Lower leg skin (tissue), 4 donors: ENCODE data around the gene ORC1. TPM values are rescaled to one million over a fixed set of nuclear protein-coding genes. Genes with fewer than 3 reads are reported as not detected.

ENCODE experiments used
- DNase-seq, 2 donors: peaks; one replicate each; pipeline ENCODE4 v3.0.0-alpha.2; 2019; ENCODE audit warnings: low spot score in 2 of 2
- H3K4me3 ChIP-seq: fragments of 200-600 bp; sonication (generic); 2 replicates; pipeline ENCODE4 v1.5.1; 2017; ENCODE audit warnings: mild to moderate bottlenecking, low read depth; ENCODE audit not compliant: poor library complexity, severe bottlenecking
- CTCF ChIP-seq, 3 donors: fragments of 450-650 bp; IDR thresholded peaks; one replicate each; pipeline ENCODE4 v1.5.1; 2016; ENCODE audit warnings: antibody characterized with exemption in 3 of 3, mild to moderate bottlenecking in 3 of 3, moderate library complexity in 2 of 3
- POLR2A ChIP-seq, 2 donors: fragments of 450-650 bp; IDR thresholded peaks; one replicate each; pipeline ENCODE4 v1.6.1; 2016 to 2017; ENCODE audit warnings: antibody characterized with exemption in 2 of 2, mild to moderate bottlenecking in 1 of 2, moderate library complexity in 1 of 2
- WGBS, 2 donors: methylation state at CpG; one replicate each; pipeline ENCODE4 v1.1.5; 2018; 5-methylcytosine and 5-hydroxymethylcytosine counted together
- intact Hi-C: fragments of 100-400 bp; cut with DNase I; formaldehyde crosslinking; loops from one replicate; pipeline ENCODE4 v1.15.0; 2023; ENCODE audit warnings: low total_unique reads
- total RNA-seq, 4 donors: library from RNA; depleted of rRNA; stranded (reverse); fragments of >200 nt; gene quantifications; one replicate each; pipeline ENCODE4 v1.1.0, GENCODE V29; 2016

Gene ORC1
- total RNA-seq, 4 donors from 2014 or later = 0.29 to 1.3 (median 0.72) TPM

- 2 to 4% methylated on average over 8 of the region's 8 CpGs for WGBS, 2 donors
- H3K4me3 ChIP-seq = peak overlapping the region; percentile 90
- no peak for DNase-seq
- intact Hi-C loops = no loop called here
- no peak for TF ChIP-seq CTCF (IDR thresholded peaks at IDR 0.05)
- no peak for TF ChIP-seq POLR2A (IDR thresholded peaks at IDR 0.05)
Observed at GRCh38 chr1:52404975-52405338, 734 bp upstream of the ORC1 start.

DNA sequence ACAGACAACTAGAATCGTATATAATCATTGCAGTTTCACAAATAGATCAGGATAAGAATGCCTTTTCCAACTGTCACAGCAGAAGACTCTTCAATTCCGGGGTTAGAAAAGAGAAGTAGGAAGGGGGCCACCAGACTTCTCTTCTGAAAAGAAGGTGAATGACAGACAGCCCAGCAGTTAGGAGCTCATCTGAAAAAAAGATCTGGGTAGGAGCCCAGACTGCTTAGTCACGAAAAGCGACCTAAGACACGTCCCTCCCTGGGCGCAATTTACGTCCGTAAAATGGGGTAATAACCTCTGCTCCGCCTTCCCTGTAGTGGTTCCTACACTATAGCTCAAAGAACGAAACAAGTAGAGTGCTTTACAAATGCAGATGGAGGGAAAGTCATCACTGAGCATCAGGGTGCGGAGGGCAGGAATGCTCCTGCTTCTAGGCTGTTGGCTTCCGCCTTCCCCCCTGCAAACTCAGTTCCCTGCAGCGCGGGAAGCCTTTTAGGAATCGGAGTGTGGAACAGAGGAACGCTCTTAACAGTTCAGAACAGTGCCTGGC is 582 bp downstream of the ORC1 start:
- WGBS, 2 donors = 0% methylated on average over 16 of the region's 16 CpGs
- H3K4me3 ChIP-seq = peak overlapping the region; percentile 72
- no peak for DNase-seq
- intact Hi-C loops = no loop called here
- TF ChIP-seq CTCF (IDR thresholded peaks at IDR 0.05) (no peak), POLR2A (IDR thresholded peaks at IDR 0.05) (no peak)

DNA sequence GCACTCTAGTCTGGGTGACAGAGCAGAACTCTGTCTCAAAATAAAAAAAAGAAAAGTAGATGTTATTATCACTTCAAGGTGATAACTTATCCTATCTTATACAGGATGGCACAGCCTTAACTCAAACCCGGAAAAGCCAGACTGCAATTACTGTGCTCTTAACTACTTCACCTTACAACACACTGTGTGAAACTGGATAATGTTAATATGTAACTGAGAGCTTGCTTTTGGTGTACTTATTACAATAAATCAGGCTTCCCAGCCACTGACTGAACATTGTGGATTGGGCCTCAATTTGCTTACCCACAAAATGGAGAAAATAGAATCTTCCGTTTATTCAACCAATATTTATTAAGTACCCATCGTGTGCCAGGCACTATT is 1.4 kb downstream of the ORC1 start:
- intact Hi-C loops = no loop called here
- DNase-seq = no peak
- H3K4me3 ChIP-seq = no peak overlapping the region
- 64 to 74% methylated on average over 3 of the region's 3 CpGs for WGBS, 2 donors
- TF ChIP-seq CTCF (IDR thresholded peaks at IDR 0.05) (no peak), POLR2A (IDR thresholded peaks at IDR 0.05) (no peak)

DNA sequence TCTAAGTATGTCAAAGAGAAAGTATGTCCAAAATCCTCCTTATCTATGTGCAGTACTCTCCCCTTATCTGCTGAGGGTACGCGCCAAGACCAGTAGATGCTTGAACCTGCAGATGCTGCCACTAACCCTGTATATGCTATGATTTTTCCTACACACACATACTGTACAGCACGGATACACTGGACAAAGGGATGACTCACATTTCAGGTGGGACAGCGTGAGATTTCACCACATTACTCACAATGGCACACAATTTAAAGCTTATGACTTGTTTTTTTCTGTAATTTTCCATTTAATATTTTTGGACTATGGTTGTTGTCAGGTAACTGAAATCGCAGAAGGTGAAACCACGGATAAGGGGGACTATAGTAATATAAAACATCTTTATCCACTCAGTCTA is 4.1 kb downstream of the ORC1 start:
- TF ChIP-seq POLR2A (IDR thresholded peaks at IDR 0.05) = no peak
- TF ChIP-seq CTCF (IDR thresholded peaks at IDR 0.05) = no peak
- H3K4me3 ChIP-seq = no peak overlapping the region
- WGBS, 2 donors = 96 to 97% methylated on average over 6 of the region's 6 CpGs
- no peak for DNase-seq
- intact Hi-C loops = no loop called here

GRCh38 chr1:52399629-52400028 is 4.6 kb downstream of the ORC1 start:
- intact Hi-C loops = no loop called here
- TF ChIP-seq POLR2A (IDR thresholded peaks at IDR 0.05) = no peak
- no peak for TF ChIP-seq CTCF (IDR thresholded peaks at IDR 0.05)
- DNase-seq = no peak
- WGBS, 2 donors = 96 to 99% methylated on average over 3 of the region's 3 CpGs
- H3K4me3 ChIP-seq = no peak overlapping the region

DNA sequence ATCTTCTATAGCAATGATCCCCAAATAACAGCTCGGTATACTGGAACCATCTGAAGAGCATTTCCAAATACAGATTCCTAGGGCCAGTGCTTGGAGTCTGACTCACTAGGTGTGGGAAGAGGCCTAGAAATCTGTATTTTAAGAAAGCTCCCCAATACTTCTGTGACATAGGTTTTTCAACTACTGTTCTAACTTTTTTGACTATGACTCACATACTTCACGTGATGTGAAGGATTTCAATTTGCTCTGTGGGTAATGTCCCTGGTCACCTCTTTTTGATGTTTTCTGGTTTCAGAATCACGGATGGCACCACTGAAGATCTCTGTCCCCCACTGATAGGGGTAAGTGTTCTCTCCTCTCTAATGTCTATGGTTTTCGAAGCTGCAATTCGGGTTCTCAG is 11.0 kb downstream of the ORC1 start:
- TF ChIP-seq POLR2A (IDR thresholded peaks at IDR 0.05) = no peak
- no peak for TF ChIP-seq CTCF (IDR thresholded peaks at IDR 0.05)
- intact Hi-C loops = no loop called here
- H3K4me3 ChIP-seq = no peak overlapping the region
- DNase-seq = no peak
- WGBS, 2 donors = 98% methylated on average over 5 of the region's 5 CpGs
